ENCODE data around the gene ALDH3B1.

GRCh38 chr11:68044145-68044813 lies 34.2 kb downstream of the ALDH3B1 start:
- TF ChIP-seq CBX5 (IDR thresholded peaks at IDR 0.05; ENCODE audit: low read depth), result no peak
- TF ChIP-seq ZBTB40 (IDR thresholded peaks at IDR 0.05; ENCODE audit: borderline replicate concordance), result no peak
- TF ChIP-seq CTCF (IDR thresholded peaks at IDR 0.05 in 2 of 3, conservative IDR thresholded peaks at IDR 0.05 in 1 of 3; ENCODE audit: control insufficient read depth in 2 of 3, extremely low read depth in 1 of 3, insufficient read depth in 1 of 3, low read depth in 3 of 3, low read length in 3 of 3), result no peak
- TF ChIP-seq BCL3 (IDR thresholded peaks at IDR 0.05; ENCODE audit: borderline replicate concordance, insufficient read depth, low read depth, low read length, poor library complexity, severe bottlenecking), result no peak
- no peak for TF ChIP-seq USF2 (IDR thresholded peaks at IDR 0.05; ENCODE audit: borderline replicate concordance, low read depth, low read length)
- TF ChIP-seq REST (IDR thresholded peaks at IDR 0.05; ENCODE audit: low read depth, low read length), result no peak
